GM23338 (cell line): ENCODE data around the gene PPP2R5C.

ENCODE experiments used
- CREB1 ChIP-seq: fragments of 250-450 bp; sonication (Bioruptor Pico); IDR thresholded peaks from 2 replicates; pipeline ENCODE4 v1.5.0; 2020; ENCODE audit warnings: low read depth, mild to moderate bottlenecking, moderate library complexity
- CTCF ChIP-seq, 2 experiments: fragments of 200-600 bp in 1 of 2; sonication (generic) in 1 of 2; conservative IDR thresholded peaks; 2 replicates each; pipeline versions ENCODE4 v1.5.1 to v1.6.1; 2016 to 2017; ENCODE audit warnings: antibody characterized with exemption in 2 of 2, low read depth in 2 of 2, mild to moderate bottlenecking in 2 of 2, moderate library complexity in 1 of 2
- ETS1 ChIP-seq: IDR thresholded peaks from 2 replicates; pipeline ENCODE4 v1.6.1; 2016; ENCODE audit warnings: antibody characterized with exemption
- EZH2 ChIP-seq: fragments of 200-600 bp; sonication (generic); IDR thresholded peaks from one replicate; pipeline ENCODE4 v1.8.0; 2017; ENCODE audit warnings: antibody characterized with exemption, mild to moderate bottlenecking, low read depth; ENCODE audit not compliant: unreplicated experiment
- EZH2phosphoT487 ChIP-seq: fragments of 200-600 bp; sonication (generic); IDR thresholded peaks from one replicate; pipeline ENCODE4 v1.8.1; 2018; ENCODE audit warnings: antibody characterized with exemption; ENCODE audit not compliant: unreplicated experiment
- JUNB ChIP-seq: IDR thresholded peaks from one replicate; pipeline ENCODE4 v1.6.1; 2016; ENCODE audit warnings: antibody characterized with exemption; ENCODE audit not compliant: unreplicated experiment
- NANOG ChIP-seq: IDR thresholded peaks from 2 replicates; pipeline ENCODE4 v1.6.1; 2016; ENCODE audit warnings: antibody characterized with exemption, borderline replicate concordance
- POLR2AphosphoS5 ChIP-seq: IDR thresholded peaks from 2 replicates; pipeline ENCODE4 v1.6.1; 2016; ENCODE audit warnings: antibody characterized with exemption, low read depth
- REST ChIP-seq: IDR thresholded peaks from one replicate; pipeline ENCODE4 v1.6.1; 2018; ENCODE audit warnings: antibody characterized with exemption; ENCODE audit not compliant: unreplicated experiment
- STAT1 ChIP-seq: IDR thresholded peaks from one replicate; pipeline ENCODE4 v1.6.1; 2016; ENCODE audit warnings: antibody characterized with exemption; ENCODE audit not compliant: unreplicated experiment
- ZNF114 ChIP-seq: fragments of 250-450 bp; sonication (Bioruptor Pico); IDR thresholded peaks from 2 replicates; pipeline ENCODE4 v1.5.0; 2020; ENCODE audit warnings: mild to moderate bottlenecking, moderate library complexity
- ZNF331 ChIP-seq: fragments of 250-450 bp; sonication (Bioruptor Pico); IDR thresholded peaks from 2 replicates; pipeline ENCODE4 v1.5.0; 2020; ENCODE audit warnings: low read depth, mild to moderate bottlenecking, moderate library complexity
- ZNF462 ChIP-seq: fragments of 250-450 bp; sonication (Bioruptor Pico); IDR thresholded peaks from 2 replicates; pipeline ENCODE4 v1.5.0; 2020; ENCODE audit warnings: mild to moderate bottlenecking, moderate library complexity

GRCh38 chr14:101918065-101918989 is 156.8 kb downstream of the PPP2R5C start:
- TF ChIP-seq EZH2 (no peak), CTCF (conservative IDR thresholded peaks at IDR 0.05; ENCODE audit: low read depth in 2 of 2) (no peak), CREB1 (CRISPR knock-in tag) (no peak), JUNB (no peak), POLR2AphosphoS5 (no peak), EZH2phosphoT487 (no peak), REST (no peak), NANOG (no peak), ZNF331 (CRISPR knock-in tag) (no peak), ETS1 (no peak), ZNF114 (CRISPR knock-in tag) (no peak), ZNF462 (CRISPR knock-in tag) (peak; percentile 72), STAT1 (no peak)
